Fibroblast of lung (primary cell): ENCODE results near the gene SRSF7. TPM values are rescaled to one million over a fixed set of nuclear protein-coding genes. Genes with fewer than 3 reads are reported as not detected.
A peak's percentile ranks its signal among the peaks of the same experiment; 100 is the strongest.

Source experiments
- DNase-seq, 2 donors: peaks; one replicate each; pipeline versions ENCODE4 v3.0.0 to v3.0.0-alpha.2; 2010; ENCODE audit warnings: low read depth in 2 of 2
- H2AFZ ChIP-seq: 2 replicates; pipeline ENCODE4 v1.5.1; 2012; ENCODE audit warnings: low read length, control low read depth, inconsistent platforms
- H3K27ac ChIP-seq: 2 replicates; pipeline ENCODE4 v1.5.1; 2011; ENCODE audit warnings: low read length, control low read depth; ENCODE audit not compliant: insufficient read depth
- H3K27me3 ChIP-seq: 2 replicates; pipeline ENCODE4 v1.5.1; 2011; ENCODE audit warnings: mild to moderate bottlenecking, low read length; ENCODE audit not compliant: control insufficient read depth, insufficient read depth
- H3K36me3 ChIP-seq: 2 replicates; pipeline ENCODE4 v1.5.1; 2011; ENCODE audit warnings: low read length; ENCODE audit not compliant: control insufficient read depth, insufficient read depth
- H3K4me1 ChIP-seq: 2 replicates; pipeline ENCODE4 v1.5.1; 2011; ENCODE audit warnings: low read length; ENCODE audit not compliant: control insufficient read depth, insufficient read depth; ENCODE audit errors: extremely low read depth
- H3K4me2 ChIP-seq: 2 replicates; pipeline ENCODE4 v1.5.1; 2011; ENCODE audit warnings: low read length, control low read depth; ENCODE audit not compliant: insufficient read depth; ENCODE audit errors: extremely low read depth
- H3K4me3 ChIP-seq, 4 experiments: fragments of 200-600 bp in 1 of 4; sonication (generic) in 1 of 4; replicated peaks in 1 of 4; 2 replicates each; pipeline ENCODE4 v1.5.1; 2011 to 2016; ENCODE audit warnings: low read length in 4 of 4, low read depth in 3 of 4, mild to moderate bottlenecking in 3 of 4, control low read depth in 2 of 4, inconsistent platforms in 1 of 4, mixed read lengths in 1 of 4; ENCODE audit not compliant: insufficient read depth in 1 of 4; ENCODE audit errors: control extremely low read depth in 1 of 4
- H3K79me2 ChIP-seq: 2 replicates; pipeline ENCODE4 v1.5.1; 2012; ENCODE audit warnings: mild to moderate bottlenecking, low read length, inconsistent platforms; ENCODE audit not compliant: control insufficient read depth, insufficient read depth
- H3K9ac ChIP-seq: 2 replicates; pipeline ENCODE4 v1.5.1; 2011; ENCODE audit warnings: mild to moderate bottlenecking, low read length, control low read depth; ENCODE audit not compliant: insufficient read depth
- H3K9me3 ChIP-seq: 2 replicates; pipeline ENCODE4 v1.5.1; 2012; ENCODE audit warnings: low read depth, low read length; ENCODE audit not compliant: control insufficient read depth, insufficient read depth
- H4K20me1 ChIP-seq: 2 replicates; pipeline ENCODE4 v1.5.1; 2011; ENCODE audit warnings: low read length; ENCODE audit not compliant: control insufficient read depth, insufficient read depth; ENCODE audit errors: extremely low read depth
- EZH2 ChIP-seq: IDR thresholded peaks from 2 replicates; pipeline ENCODE4 v1.5.1; 2012; ENCODE audit warnings: low read length, control low read depth, mild to moderate bottlenecking; ENCODE audit errors: missing control alignments
- polyA plus RNA-seq, 2 donors: library from polyadenylated mRNA; depleted of rRNA in 1 of 2; stranded (reverse) in 1 of 2; unstranded in 1 of 2; fragments of >200 nt; gene quantifications; 2 replicates each; pipeline ENCODE4 v1.2.1, GENCODE V29; 2011 to 2012; ENCODE audit warnings: missing spikeins in 1 of 2
- total RNA-seq: library from RNA; depleted of rRNA; stranded (reverse); fragments of >200 nt; gene quantifications from 2 replicates; pipeline ENCODE4 v1.2.1, GENCODE V29; 2014
- TF ChIP-seq, protein P1 (sequence below), 2 donors: IDR thresholded peaks in 1 of 2; conservative IDR thresholded peaks in 1 of 2; 1 replicate in 1 of 2; 2 replicates in 1 of 2; pipeline ENCODE4 v1.5.1; 2011 to 2012; ENCODE audit warnings: low read length in 2 of 2, control low read depth in 1 of 2, inconsistent platforms in 1 of 2, low read depth in 1 of 2, mild to moderate bottlenecking in 1 of 2

Gene SRSF7
- total and polyA plus RNA-seq, 2 donors (not counting 1 experiment from before 2014, with no cell fraction given), result 118 to 193 TPM

DNA sequence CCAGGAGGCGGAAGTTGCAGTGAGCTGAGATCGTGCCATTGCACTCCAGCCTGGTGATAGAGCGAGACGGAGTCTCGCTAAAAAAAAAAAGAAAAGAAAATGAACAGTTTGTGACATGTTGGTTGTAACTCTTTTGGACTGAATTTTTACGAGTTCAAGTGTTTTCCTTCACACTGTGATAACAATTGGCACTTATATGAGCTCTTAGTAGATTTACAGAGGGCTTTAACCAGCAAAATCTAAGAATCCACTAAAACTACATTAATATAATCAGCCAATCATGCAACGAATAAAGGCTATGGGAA lies 24.7 kb upstream of the SRSF7 start:
- no peak for TF ChIP-seq EZH2
- TF ChIP-seq, protein P1, sequence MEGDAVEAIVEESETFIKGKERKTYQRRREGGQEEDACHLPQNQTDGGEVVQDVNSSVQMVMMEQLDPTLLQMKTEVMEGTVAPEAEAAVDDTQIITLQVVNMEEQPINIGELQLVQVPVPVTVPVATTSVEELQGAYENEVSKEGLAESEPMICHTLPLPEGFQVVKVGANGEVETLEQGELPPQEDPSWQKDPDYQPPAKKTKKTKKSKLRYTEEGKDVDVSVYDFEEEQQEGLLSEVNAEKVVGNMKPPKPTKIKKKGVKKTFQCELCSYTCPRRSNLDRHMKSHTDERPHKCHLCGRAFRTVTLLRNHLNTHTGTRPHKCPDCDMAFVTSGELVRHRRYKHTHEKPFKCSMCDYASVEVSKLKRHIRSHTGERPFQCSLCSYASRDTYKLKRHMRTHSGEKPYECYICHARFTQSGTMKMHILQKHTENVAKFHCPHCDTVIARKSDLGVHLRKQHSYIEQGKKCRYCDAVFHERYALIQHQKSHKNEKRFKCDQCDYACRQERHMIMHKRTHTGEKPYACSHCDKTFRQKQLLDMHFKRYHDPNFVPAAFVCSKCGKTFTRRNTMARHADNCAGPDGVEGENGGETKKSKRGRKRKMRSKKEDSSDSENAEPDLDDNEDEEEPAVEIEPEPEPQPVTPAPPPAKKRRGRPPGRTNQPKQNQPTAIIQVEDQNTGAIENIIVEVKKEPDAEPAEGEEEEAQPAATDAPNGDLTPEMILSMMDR (conservative IDR thresholded peaks at IDR 0.05 in 1 of 2, IDR thresholded peaks at IDR 0.05 in 1 of 2; ENCODE audit: low read depth in 1 of 2, low read length in 2 of 2), result no peak
- Histone ChIP-seq H3K4me2 (no peak overlapping the region), H3K9ac (no peak overlapping the region), H4K20me1 (no peaks in the 10 kb centered on the region), H3K36me3 (no peaks in the 10 kb centered on the region), H3K4me3 (no peak overlapping the region), H3K4me1 (peaks cover 4% of the 10 kb centered on the region), H3K79me2 (peaks cover 8% of the 10 kb centered on the region), H2AFZ (no peak overlapping the region), H3K27me3 (no peaks in the 10 kb centered on the region), H3K27ac (no peak overlapping the region), H3K9me3 (no peaks in the 10 kb centered on the region)
- no peak for DNase-seq

DNA sequence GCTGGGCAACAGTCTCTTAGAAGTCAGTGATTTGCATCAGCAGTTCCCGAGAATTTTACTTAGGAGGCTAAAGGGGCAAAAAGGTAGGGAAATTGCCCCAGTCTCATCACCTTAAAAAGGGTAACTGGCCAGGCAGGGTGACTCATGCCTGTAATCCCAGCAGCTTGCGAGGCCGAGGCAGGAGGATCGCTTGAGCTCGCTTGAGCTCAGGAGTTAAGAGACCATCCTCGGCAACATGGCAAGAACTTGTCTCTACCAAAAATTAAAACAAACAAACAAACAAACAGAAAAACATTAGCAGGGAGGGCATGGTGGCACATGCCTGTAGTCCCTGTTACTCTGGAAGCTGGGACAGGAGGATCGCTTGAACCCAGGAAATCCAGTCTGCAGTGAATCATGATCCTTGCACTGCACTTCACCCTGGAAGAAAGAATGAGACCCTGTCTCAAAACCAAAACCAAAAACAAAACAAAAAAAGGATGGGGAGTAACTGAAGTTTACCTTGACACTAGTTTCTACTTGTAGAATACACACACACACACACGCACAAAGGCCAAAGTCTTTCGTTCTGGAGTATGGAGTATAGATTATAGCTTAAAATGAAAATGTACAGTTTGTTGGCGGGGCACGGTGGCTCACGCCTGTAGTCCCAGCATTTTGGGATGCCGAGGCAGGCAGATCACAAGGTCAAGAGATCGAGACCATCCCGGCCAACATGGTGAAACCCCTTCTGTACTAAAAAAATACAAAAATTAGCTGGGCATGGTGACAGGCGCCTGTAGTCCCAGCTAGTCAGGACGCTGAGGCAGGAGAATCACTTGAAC lies 24.1 kb upstream of the SRSF7 start:
- H4K20me1 ChIP-seq, result no peaks in the 10 kb centered on the region
- H3K27me3 ChIP-seq, result no peaks in the 10 kb centered on the region
- TF ChIP-seq EZH2, result no peak
- TF ChIP-seq, protein P1 (conservative IDR thresholded peaks at IDR 0.05 in 1 of 2, IDR thresholded peaks at IDR 0.05 in 1 of 2; ENCODE audit: low read depth in 1 of 2, low read length in 2 of 2), result no peak
- no peak overlapping the region for H3K27ac ChIP-seq
- no peaks in the 10 kb centered on the region for H3K9me3 ChIP-seq
- no peak overlapping the region for H3K4me3 ChIP-seq
- H3K36me3 ChIP-seq, result no peaks in the 10 kb centered on the region
- H3K79me2 ChIP-seq, result peaks cover 8% of the 10 kb centered on the region
- no peak overlapping the region for H3K4me2 ChIP-seq
- H3K9ac ChIP-seq, result no peak overlapping the region
- DNase-seq, result no peak
- peaks cover 4% of the 10 kb centered on the region for H3K4me1 ChIP-seq
- H2AFZ ChIP-seq, result no peak overlapping the region

DNA sequence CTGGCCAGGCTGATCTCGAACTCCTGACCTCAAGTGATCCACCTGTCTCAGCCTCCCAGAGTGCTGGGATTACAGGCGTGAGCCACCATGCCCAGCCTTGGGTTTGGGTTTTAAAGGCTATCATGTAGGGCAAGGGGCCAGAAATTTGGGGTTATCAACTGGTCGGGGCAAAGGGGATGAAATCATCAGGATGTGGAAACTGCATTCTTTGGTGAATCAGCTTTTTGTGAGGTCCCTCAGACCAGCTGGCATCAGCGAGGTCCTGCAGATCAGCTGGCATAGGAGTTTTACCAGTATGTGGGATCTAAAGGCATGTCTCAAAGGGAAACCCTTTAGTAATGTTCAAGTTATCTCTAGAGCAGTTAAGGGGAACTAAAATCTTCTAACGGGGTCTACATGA lies 20.5 kb upstream of the SRSF7 start:
- Histone ChIP-seq H3K4me3 (no peak overlapping the region), H3K36me3 (no peaks in the 10 kb centered on the region), H3K9me3 (no peaks in the 10 kb centered on the region), H2AFZ (no peak overlapping the region), H4K20me1 (no peaks in the 10 kb centered on the region), H3K27ac (no peak overlapping the region), H3K4me1 (no peaks in the 10 kb centered on the region), H3K27me3 (no peaks in the 10 kb centered on the region), H3K79me2 (no peaks in the 10 kb centered on the region), H3K4me2 (no peak overlapping the region), H3K9ac (no peak overlapping the region)
- peak; percentile 28 to 39 for DNase-seq
- TF ChIP-seq, protein P1 (conservative IDR thresholded peaks at IDR 0.05 in 1 of 2, IDR thresholded peaks at IDR 0.05 in 1 of 2; ENCODE audit: low read depth in 1 of 2, low read length in 2 of 2), result no peak
- TF ChIP-seq EZH2, result no peak
